Activated CD4-positive, alpha-beta T cell treated with anti-CD3 and anti-CD28 coated beads, Interleukin-2, amount 50 U/mL, for 48 hours (primary cell): ENCODE measurements around the gene EML1.

Experiments used
- DNase-seq, 2 experiments: peaks; one replicate each; pipeline ENCODE4 v3.0.0-alpha.2; 2020

Gene EML1, protein sequence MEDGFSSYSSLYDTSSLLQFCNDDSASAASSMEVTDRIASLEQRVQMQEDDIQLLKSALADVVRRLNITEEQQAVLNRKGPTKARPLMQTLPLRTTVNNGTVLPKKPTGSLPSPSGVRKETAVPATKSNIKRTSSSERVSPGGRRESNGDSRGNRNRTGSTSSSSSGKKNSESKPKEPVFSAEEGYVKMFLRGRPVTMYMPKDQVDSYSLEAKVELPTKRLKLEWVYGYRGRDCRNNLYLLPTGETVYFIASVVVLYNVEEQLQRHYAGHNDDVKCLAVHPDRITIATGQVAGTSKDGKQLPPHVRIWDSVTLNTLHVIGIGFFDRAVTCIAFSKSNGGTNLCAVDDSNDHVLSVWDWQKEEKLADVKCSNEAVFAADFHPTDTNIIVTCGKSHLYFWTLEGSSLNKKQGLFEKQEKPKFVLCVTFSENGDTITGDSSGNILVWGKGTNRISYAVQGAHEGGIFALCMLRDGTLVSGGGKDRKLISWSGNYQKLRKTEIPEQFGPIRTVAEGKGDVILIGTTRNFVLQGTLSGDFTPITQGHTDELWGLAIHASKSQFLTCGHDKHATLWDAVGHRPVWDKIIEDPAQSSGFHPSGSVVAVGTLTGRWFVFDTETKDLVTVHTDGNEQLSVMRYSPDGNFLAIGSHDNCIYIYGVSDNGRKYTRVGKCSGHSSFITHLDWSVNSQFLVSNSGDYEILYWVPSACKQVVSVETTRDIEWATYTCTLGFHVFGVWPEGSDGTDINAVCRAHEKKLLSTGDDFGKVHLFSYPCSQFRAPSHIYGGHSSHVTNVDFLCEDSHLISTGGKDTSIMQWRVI

DNA sequence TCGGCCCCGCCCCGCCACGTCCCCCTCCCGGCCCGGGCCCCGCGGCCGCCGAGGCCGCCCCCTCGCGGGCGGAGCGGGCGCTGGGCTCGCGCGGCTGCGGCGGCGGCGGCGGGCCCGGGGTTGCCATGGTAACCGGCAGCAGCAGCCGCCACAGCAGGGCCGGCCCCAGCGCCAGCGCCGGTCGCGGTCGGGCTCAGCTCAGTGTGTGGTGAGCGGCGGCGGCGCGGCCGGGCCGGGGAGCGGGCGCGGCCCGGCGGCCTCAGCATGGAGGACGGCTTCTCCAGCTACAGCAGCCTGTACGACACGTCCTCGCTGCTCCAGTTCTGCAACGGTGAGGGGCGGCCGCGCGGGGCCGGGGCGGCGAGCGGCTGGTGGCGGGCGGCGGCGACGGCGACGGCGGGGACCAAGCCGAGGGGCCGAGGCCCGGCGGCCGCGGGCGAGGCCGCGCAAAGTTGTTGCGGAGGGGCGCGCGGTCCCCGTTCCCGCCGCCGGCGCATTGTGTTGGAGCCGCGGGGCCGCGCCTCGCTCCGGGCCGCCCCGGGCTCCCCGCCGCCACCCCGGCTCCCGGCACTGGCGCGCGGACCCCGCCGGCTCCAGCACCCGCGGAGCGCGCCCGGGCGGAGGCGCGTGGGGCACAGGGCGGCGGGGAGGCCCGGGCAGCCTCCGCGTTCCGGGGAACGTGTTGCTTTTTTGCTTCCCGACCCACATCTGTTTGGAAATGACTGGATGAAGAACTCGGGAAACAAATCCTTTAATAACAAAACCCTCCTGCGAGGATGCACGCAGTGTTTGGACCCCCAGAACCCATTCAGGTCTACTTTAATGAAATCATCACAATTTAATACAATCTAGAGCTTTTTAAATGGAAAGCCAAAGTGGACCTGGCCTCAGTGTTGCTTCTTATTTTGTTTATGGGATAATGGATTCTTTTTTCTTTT is at the start of gene EML1:
TSS of gene EML1 (plus strand) at position 201 of the 938 bp plus-strand sequence. CDS start at position 265, 64 bp downstream.
- peak; percentile 73 to 77 for DNase-seq

GRCh38 chr14:99744199-99744872 is 48.9 kb upstream of the EML1 start:
- DNase-seq, result no peak

DNA sequence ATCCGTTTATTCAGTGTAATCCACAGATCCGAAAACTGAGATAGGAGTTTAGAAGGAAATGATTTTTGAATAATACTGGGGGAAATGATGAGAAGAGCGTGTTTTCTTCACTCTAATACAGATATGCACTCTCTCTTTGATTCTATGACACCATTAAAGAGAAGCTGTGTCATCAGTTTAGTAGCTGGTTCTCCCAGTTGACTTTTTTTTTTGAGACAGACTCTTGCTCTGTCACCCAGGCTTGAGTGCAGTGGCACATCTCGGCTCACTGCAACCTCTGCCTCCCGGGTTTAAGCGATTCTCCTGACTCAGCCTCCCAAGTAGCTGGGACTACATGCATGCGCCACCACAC is 48.4 kb upstream of the EML1 start:
- DNase-seq, result no peak

DNA sequence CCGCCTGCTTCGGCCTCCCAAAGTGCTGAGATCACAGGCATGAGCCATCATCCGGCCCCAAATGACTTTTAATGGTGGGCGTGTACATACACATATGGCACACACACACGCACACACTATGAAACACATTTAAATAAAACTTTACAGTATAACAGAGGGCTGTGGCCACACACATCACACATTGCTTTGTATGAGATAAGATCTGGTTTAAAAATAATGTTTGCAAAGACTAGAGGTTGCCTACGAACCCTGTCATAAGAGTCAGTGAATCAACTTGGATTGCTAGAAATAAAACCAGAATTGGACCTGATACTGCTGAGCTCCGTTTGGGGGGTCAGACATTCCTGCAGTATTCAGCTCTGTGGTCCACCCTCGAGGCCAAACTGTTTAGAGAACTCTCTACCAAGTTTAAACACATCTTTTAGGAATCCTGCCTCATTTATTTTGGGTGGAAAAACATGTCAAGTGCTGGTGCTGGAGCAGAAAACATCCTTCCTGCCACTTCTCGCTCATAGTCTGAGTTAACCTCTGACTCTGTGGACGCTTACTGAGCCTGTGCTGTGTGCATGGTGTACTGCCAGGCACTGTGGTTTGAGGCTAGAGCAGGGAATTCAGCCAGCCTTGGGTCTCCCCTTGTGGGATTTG is 47.8 kb upstream of the EML1 start:
- no peak for DNase-seq

DNA sequence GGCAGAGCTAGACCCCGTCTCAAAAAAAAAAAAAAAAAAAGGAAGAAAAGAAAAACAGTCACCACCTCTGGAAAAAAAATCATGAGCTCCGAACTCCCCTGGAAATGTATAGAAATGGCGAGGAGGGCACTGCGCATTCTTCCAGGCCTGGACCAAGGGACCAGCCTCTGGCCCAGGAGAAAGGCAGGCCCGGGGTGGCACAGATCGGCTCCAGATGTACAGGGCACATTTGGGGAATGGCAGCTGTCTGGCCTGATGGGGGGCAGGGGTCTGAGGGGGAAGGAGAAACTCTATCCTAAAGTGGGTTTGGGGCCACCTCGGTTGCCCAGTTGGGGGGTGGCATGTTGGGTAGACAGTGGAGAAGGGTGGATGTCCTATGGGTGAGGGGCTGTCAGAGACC is 46.0 kb upstream of the EML1 start:
- DNase-seq, result no peak

- DNase-seq, result no peak
These were observed 45.5 kb upstream of the EML1 start for GRCh38 chr14:99747582-99748330.

GRCh38 chr14:99748529-99748928 is 44.7 kb upstream of the EML1 start:
- DNase-seq, result no peak

DNA sequence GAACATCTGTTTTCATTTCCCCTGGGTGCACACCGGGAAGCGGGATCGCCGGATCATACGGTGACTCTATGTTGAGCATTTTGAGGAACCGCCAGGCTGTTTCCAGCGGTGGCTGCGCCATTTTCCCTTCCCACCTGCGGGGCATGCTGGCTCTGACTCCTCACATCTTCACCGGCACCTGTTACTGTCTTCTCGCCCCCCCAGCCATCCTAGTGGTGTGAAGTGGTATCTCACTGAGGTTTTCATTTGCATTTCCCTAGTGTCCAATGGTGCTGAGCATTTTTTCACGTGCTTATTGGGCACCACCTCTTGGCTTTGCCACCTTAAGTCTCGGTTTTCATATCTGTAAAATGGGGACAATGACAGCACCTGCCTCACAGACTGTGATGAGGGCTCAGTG is 44.1 kb upstream of the EML1 start:
- no peak for DNase-seq

DNA sequence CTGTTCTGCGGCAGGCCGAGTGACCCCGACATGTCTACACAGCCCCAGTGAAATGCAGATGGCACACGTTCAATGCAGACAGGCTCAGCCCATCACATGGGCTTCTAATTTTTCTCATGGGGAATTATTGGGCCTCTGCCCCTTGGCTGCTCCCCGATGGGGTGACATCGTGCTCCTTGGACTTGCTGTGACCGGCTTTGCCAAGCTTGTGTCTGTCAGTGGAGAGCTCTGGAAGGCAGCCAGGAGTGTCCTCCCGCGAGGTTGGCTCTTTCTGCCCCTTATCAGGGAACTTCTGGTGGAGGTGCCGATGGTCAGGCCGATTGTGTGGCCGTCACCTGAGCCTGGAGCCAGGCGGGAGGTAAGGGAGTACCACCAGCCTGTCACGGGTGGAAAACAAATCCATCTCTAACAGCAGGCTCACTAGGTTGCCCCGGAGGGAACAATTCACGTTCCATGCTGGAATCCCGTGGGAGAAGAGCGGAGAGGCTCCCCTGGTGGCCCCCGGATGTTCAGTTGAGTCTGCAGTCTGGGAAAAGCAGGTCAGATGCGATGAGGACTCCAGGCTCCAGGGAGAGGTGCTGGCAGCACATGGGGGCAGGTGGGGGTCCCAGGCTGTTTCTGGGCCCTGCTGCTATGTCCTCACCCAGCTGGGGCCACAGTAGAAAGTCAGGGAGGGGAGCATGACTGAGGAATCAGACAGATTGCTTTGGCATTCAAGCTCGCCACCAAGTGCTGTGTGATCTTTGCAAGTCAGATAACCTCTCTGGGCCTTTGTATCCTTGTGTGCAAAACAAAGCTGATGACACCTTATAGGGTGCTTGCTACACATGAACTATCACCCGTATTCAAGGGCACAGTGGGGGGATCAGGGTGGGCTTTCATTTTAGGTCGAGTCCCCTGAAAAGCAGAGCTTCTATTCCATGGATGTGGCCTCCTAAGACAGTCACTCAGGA is 43.2 kb upstream of the EML1 start:
- no peak for DNase-seq

DNA sequence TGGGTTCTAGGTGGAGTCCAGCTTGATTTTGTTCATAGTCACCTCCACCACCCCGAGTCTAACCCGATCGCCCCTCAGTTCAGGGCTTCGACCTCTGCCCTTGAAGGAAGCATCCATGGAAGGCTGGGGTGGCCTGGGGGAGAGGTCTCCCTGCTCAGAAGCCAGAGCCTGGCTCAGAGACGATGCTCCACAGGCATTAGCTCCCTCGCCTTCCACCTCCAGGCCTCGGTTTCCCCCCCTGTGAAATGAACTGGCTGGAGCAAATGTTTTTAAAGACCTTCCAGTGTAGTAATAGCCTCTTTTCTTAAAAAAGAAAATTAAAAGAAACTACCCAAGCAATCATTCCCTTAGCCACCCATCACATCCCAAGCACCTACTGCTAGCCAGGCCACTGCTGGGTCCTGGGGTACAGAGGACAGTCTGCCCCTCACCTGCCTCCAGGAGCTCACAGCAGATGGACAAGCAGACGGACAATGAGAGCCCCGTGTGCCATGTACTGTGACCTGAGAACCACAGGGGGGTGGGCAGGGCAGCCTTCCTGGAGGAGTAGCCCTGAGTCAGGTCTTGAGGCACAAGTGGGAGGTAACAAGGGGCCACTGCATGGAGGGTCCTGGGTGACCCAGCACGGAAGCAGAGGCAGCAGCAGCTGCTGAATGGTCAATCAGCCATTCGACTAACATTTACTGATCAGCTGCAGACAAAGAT is 42.3 kb upstream of the EML1 start:
- no peak for DNase-seq

DNA sequence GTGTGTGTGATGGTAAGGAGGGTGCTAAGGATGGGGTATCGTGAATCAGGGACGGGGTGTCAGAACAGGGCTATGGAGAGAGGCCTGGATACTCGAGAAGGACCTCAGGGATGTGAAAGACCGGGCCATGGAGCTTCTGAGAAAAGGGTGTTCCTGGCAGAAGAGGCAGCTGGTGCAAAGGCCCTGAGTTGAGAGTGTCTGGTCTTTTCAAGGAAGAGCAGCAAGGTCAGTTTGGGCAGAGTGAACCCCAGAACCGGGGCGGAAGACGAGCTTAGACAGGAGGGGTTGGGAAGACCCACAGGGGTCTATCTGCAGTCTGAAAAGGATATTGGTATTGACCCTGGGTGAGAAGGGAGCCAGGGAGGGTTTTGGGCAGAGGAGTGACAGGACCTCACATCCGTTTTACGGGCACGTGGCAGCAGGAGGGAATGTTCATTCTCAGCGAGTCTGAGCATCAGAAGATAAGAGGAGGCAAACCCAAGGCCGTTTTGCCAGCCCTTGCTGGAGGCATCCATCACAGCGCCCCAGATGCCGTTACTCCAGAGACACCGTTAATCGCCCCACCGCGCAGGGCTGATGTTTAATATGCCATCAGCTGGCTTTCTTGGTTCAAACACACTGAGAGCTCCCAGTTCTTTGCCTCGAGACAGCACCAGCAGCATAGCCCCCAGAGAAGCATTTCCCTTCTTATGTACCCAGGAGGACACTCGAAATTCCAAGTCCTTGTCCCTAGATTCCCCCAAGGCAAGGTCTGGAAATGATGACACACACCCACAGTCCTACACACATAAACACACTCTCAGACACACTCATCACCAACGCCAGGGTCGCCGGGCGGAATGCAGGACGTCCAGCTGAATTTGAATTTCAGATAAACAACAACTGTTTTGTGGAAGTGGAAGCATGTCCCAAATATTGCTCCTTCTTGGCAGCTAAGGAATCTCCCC is 41.4 kb upstream of the EML1 start:
- DNase-seq, result no peak

DNA sequence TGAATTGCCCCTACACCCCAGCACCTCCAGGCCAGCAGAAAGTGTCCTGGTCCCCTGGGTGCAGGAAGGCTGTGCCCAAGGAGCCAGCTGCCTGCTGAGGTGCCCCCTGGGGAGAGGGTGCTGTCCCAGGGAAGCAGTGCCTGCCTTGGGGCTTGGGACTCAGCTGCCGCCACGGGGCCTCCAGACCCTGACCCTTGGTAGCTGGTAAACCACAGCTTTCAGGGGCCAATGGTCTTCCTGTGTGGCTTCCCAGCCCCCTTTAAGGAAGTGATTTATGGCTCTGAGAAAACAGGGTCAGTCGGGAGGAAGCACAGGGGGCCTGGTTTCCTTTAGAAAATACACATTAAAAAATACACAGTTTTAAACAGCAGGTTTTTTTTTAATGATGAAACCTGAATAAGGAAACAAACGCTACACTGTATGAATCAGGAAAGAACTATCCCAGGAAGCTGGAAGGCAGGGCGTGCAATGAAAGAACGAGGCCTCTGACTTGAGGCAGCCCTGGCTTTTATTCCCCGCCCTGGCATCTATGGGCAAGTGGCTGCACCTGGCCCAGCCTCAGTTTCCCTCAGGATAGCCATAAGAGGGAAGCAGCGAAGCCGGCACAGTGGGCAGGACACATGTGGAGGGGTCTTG is 40.6 kb upstream of the EML1 start:
- no peak for DNase-seq

DNA sequence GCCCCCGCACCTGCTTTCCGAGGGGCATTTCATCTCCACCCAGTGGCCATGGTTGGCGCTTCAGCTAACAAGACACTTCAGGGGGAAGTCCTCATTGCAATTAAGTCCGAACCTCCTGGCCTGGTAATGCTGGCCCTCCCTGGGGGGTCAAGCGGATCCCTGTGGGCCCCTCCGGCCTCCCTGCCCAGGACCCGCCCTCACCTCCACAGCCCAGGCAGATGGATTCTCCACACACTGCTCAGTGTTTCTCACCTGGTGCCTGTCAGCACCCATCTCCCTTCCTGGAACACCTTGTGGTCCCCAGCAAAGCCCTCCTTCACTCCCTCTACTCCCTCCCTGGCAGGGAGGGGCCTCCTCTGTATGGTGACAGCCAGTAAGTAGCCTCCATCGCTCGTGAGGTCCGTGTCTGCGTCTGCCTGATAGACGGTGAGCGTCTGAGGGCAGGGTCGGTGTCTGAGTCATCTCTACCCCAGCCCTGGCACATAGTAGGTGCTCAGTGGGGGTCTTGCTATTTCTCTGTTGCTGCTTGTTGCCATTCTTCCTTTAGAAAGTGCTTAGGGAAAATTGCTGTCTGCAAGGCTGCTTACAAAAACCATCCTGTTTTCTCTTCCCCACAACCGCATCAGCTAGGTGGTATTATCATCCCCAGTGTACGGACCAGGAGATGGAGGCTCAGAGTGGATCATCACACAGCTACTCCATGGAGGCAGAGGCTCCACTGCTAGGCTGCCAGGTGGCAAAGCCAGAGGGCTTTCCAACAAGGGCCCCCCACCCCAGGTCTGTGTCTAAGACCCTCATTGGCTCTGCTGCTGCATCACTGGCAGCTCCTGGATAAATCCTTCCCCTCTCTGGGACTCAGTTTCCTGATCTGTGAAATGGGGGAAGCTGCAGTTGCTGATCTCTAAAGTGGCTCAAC is 39.7 kb upstream of the EML1 start:
- DNase-seq, result no peak

GRCh38 chr14:99754141-99755067 is 38.8 kb upstream of the EML1 start:
- peak; percentile 34 to 54 for DNase-seq

DNA sequence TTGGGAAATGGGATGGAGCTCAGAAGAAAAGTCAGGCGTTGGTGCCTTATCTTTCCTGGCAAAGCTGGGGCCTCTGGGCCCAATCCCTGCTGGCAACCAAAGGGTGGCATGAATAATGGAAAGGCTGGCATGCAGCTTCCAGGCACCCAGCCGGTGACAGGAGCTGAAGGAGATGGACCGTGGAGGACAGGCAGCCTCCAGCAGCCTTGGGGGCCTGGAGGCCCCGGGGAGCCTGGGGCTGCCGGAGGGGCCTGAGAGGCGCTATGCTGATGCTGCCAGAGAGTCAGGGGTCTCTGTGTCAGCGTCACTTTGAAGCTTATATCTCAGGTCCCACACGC is 38.2 kb upstream of the EML1 start:
- DNase-seq, result no peak
